Measurements from ENCODE around the gene CYP2U1.
"Not testable (repeated sequence)": the region's sequence is repeated elsewhere in the genome, so short reads cannot be mapped to it uniquely, and the experiment has no call there.

Gene CYP2U1

DNA sequence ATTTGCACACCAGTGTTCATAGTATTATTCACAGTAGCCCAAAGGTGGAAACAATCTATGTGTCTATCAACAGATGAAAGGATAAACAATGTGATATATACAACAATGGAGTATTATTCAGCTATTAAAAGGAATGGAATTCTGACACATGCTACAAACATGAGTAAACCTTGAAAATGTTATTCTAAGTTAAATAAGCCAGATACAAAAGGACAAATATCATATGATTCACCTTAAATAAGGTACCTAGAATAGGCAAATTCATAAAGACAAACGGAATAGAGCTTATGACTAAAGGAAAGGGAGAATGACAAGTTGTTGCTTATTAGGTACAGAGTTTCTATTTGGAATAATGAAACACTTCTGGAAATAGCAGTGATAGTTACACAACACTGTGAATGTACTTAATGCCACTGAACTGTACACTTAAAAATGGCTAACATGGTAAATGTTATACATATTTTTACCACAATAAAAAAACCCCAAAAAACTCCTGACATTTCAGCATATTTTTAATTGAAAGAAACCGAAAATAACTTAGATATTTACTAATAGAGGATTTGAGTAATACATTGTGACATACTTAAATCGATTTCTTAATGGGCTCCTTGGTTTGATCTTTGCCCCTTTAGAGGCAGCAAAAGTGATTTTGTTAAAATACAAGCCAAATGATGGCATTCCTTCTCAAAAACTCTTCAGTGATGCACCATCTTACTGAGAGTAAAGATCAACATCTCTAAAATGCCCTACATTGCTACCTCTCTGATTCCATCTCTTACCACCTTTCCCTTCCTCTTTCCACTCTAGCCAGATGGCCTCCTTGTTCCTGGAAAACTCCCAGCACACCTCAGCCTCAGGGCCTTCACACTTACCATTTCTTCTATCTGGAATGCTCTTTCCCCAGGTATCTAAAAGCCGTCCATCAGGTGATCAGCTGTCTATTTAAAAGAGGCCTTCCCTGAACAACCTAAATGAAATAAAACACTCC is 8.6 kb upstream of the CYP2U1 start:
- DNase-seq: no peak

DNA sequence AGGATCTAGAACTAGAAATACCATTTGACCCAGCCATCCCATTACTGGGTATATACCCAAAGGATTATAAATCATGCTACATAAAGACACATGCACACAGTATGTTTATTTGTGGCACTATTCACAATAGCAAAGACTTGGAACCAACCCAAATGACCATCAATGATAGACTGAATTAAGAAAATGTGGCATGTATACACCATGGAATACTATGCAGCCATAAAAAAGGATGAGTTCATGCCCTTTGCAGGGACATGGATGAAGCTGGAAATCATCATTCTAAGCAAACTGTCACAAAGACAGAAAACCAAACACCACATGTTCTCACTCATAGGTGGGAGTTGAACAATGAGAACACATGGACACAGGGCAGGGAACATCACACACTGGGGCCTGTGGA is 5.6 kb upstream of the CYP2U1 start:
- not testable (repeated sequence) for DNase-seq

DNA sequence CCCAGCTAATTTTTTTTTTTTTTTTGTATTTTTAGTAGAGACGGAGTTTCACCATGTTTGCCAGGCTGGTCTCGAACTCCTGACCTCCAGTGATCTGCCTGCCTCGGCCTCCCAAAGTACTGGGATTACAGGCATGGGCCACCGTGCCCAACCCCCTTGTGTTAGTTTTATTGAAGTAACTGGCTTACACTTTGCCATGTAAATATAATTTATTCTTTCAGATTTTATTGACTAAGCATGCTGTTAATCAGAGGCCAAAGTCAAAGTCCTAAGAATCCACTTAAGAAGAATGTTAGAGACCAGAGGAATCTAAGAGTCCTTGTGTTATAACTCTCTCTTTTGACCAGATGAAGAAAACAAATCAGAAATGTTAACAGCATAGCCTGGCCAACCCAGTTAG is 4.5 kb upstream of the CYP2U1 start:
- DNase-seq: not testable (repeated sequence)

DNA sequence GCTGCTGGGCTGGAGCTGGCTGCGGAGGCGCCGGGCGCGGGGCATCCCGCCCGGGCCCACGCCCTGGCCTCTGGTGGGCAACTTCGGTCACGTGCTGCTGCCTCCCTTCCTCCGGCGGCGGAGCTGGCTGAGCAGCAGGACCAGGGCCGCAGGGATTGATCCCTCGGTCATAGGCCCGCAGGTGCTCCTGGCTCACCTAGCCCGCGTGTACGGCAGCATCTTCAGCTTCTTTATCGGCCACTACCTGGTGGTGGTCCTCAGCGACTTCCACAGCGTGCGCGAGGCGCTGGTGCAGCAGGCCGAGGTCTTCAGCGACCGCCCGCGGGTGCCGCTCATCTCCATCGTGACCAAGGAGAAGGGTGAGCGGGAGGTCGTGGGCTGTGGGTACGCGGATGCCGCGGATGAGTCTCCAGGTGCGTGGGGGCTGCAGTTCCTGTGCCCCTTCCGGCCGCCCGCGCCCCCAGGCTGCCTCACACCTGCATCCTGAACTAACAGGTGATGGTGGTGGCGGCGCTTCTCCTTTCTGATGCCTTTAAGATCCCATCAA is 499 bp downstream of the CYP2U1 start:
- DNase-seq: peak; percentile 24

DNA sequence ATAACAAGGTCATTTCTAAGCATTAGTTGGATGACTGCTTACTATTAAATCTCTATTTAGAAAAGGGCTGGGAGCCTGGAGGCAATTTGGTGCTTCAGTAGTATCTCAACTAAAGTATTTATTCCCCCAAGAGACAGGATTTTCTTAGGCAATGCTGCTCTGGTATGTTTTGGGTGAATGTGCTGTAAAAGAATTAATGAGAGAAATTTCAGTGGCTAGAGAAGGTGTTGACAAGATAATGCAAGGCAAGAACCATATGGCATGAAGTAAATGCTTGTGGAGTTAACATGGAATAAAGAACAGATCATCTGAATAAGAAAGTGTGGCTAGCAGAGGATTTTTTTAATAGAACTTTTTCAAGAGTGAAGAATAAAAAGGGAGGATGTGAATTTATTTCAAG is 3.9 kb downstream of the CYP2U1 start:
- DNase-seq: no peak

DNA sequence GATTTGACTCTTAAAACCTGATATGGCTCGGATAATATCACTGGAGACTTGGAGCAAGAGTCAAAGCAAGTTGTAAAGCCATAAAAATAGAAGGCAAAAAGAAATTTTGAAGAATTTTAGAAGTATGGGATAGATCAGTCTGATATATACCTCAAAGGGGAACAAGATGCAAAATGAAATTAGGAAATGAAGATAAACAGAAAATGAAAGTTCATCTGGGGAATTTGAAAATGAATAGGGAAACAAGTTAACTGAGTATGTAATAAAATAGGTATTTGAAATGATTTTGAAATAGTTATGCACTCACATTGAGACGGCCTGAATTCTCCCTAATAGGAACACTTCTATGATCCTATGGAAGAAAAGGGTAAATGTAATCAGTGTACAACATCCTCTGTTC is 5.7 kb downstream of the CYP2U1 start:
- no peak for DNase-seq

DNA sequence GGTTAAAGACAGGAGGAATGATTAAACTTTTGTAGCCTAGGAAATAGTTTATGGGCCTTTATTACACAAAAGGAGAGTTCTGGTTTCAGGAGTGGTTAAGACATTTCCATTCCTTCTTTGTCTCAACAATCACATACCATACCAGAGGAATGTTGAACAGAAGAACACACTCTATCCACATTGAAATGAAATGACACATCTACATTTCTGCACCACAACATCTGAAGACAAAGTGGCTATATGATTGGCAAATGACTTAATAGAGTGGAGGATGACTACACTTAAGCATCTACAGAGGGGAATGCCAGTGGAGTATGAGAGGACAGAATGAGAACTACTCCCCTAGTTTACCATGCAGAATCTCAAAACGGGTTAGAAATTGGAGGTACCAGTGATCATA is 8.0 kb downstream of the CYP2U1 start:
- DNase-seq: no peak

DNA sequence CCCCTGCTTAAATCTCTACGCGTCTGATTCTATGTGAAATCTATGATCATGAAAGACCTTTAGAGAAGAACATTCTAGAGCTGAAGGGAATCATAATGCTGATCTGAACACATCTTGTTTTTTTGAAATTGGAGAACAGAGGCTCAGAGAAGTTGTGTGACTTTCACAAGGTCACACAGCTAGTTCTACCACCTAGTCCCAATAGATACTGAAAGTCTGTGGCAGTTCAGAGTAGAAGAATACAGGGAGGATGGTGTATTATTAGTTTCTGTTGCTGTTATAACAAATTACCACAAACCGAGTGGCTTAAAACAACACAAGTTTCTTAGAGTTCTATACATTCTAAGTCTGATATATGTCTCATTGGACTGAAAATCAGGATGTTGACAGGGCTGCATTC is 14.5 kb downstream of the CYP2U1 start:
- DNase-seq: no peak

DNA sequence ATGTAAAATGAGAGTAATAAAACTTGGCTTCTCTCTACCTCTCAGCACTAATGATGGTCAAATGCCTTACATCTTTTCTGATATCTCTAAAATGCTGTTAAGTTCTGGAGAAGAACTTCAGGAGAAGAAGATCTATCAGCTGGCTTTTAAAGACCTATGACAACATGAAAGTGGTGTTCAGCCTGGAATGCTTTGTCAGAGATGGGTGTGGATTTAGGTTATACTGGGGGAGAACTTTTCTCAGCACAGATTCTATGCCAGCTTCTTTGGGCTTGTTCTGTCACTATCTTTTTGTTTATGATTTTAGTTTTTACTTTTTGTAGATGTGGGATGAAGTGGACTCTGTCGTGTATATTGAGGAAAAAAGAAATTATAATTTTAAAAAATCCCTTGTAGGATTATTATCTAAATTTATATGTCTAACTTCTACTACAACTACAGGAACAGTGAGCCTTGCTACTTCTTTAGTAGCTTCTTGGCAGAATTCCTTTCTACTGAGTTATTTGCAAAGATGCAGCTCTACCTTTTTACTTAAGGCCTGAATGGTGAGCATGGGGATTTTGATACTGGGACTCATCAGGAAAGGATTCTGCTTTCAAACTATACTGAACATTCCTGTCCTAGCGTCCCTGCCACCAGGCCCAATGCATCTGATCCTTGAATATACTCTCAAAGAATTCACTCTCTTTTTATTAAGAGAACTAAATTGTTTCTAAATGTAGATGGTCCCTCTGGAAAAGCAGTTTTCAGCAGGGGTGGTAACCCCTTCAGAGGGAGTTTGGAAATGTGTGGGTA is 19.6 kb downstream of the CYP2U1 start:
- no peak for DNase-seq

DNA sequence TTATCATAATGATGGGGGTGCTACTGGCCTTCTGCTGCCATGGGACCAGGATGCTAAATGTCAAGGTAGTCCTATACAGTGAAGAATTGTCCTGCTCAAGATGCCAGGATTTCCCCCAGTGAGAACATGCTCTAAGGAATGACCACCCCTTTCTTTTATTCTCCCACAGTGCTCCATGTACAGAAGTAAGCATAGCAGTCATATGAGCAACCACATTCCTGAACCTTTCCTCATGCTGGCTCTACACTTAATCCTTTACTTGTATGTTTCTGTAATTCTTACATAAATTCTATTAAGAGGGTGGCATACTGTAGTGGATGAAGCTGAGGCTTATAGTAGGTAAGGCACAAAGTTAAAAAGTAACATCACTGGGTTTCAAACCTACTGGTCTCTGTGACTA is 20.2 kb downstream of the CYP2U1 start:
- DNase-seq: no peak

DNA sequence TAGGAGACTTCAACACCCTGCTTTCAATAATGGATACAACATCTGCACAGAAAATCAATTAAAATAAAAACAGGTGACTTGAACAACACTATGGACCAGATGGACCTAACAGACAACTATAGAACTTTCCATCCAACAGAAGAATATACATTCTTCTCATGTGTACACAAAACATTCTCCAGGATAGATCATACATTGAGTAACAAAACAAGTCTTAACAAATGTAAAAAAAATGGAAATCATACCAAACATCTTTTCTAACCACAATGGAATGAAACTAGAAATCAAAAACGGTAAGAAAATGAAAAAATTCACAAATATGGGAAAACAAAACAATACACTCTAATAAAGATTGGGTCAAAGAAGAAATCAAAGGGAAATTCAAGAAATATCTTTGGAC is 24.7 kb downstream of the CYP2U1 start:
- DNase-seq: no peak

DNA sequence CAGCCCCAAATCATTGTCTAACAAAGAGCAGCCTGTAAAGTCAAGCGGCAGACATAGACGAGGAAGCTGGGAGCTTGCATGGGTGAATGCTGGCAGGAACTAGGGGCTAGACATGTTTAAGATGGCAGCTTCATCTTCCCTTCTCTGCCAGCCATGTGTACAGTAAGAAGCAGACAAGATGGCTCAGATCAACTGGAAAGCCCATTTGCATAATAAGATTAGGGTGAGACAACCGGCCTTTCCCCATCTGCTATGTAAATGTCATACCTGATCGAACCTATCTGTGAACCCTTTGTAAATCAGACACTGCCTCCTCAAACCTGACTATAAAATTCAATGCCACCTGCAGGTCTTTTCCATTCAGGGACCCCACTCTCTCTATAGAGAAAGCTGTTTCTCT is 35.6 kb downstream of the CYP2U1 start:
- DNase-seq: no peak

DNA sequence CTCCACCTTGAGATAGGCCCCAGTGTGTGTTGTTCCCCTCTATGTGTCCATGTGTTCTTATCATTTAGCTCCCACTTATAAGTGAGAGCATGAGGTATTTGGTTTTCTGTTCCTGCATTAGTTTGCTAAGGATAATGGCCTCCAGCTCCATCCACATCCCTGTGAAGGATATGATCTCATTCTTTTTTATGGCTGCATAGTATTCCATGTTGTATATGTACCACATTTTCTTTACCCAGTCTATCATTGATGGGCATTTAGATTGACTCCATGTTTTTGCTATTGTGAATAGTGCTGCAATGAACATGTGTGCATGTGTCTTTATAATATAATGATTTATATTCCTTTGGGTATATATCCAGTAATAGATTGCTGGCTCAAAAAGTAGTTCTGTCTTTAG is 36.2 kb downstream of the CYP2U1 start:
- not testable (repeated sequence) for DNase-seq

DNA sequence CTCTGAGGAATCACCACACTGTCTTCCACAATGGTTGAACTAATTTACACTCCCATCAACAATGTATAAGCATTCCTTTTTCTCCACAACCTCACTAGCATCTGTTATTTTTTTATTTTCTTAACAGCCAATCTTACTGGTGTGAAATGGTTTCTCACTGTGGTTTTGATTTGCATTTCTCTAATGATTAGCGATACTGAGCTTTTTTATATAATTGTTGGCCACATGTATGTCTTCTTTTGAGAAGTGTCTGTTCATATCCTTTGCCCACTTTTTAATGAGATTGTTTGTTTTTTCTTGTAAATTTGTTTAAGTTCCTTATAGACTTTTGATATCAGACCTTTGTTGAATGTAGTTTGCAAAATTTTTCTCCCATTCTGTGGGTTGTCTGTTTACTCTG is 36.6 kb downstream of the CYP2U1 start:
- not testable (repeated sequence) for DNase-seq

DNA sequence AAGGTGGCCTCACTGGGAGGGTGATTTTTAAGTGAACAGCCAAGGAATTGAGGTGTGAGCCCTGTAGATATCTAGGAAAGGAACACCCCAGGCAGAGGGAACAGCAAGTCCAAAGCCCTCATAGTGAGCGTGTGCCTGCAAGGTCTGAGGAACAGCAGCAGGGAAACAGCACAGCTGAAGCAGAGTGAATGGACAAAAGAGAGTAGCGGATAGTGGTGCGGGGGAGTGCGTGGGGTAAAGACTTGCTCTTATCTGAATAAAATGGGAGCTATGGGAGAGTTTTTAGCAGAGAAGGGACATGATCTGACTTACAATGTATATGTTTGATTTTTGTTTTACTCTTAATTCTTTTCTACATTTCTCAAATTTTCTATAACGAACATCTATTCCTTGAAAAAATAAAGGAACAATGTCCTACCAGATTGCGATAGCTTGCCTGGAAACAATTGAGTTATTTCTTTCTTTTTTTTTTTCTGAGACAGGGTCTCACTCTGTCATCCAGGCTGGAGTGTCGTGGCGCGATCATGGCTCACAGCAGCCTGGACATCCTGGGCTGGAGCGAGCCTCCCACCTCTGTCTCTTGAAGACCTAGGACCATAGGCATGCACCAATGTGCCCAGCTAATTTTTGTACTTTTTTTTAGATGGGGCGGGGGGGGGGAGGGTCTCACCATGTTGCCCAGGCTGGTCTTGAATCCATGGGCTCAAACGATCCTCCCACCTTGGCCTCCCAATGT is 38.9 kb downstream of the CYP2U1 start:
- no peak for DNase-seq

DNA sequence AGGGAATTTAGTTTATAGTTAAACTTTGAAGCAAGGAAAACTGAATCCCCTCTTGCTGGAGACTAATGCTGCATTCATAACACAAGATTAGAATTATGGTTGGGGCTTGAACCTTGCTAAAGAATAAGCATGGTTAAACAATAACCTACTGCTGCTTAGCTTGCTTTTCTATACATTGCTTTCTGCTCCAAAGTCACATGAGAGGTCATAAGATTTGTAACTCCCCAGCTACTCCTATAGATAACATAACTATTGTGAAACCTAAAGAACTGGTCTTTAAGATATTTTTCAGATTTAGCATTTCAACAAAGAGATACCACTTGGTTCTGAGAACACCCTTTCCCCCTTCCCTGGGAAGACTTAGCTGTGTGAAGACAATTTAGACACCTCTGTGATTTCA is 41.3 kb downstream of the CYP2U1 start:
- DNase-seq: no peak

DNA sequence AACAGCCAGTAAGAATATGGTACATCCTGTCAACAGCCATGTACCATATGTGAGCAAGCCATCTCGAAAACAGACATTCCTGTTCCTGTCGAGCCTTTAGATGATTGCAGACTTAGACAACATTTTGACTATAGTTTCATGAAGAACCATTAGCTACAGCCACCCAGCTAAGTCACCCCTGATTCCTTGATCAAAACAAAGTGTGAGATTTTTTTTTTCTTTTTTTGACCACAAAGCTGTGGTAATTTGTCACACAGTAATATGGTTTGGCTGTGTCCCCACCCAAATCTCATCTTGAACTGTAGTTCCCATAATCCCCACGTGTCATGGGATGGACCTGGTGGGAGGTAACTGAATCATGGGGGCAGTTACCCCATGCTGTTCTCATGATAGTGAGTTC is 43.2 kb downstream of the CYP2U1 start:
- DNase-seq: no peak

DNA sequence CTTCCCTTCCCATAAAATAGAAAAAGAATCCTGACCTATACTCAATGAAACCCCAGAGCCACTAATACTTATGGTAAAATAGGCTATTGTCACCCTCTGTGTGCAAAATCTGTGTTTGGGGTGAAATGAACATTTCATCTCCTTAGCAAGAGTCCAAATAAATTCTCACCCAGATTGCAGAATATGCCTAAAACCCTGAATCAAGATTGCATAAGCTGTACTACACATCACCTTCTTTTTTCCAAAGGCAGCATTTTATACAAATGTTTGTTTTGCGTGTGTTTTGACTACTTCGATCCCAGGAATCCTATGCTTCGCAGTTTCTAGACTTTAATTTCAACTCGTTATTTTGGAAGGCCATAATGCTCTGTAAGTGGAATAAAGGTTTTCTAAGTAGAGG is 46.1 kb downstream of the CYP2U1 start:
- no peak for DNase-seq

DNA sequence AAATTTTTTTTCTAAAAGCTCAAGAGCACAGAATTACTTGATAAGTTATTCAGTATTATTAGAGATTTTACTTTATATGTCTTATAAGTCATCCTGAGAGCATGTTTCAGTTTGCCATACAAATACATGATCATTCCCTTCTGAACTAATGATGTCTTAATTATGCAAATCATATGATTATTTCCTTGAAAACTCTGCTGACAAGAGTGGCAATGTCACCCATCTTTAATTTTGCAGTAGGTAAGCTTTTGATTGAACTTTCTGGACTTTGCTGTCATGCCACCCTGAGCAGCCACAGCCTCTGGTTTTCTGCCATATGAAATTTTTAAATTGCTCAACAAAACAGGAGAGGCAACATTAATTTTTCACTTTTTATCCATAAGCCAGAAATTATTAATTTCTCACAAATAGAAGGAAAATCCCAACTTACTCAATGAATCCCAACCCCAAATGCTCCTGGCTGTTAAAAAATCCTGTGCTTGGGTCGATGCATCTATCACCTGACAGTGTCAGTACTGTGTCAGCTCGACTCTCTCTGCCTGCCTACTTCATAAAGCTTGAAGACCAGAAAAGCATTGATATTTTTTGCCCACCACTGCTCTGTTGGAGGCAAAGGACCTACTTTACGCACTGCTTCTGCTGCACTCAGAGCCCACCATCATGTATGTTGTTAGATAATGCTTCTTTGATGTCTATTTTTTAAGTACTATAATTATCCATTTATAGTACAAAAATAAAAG is 46.8 kb downstream of the CYP2U1 start:
- DNase-seq: no peak

DNA sequence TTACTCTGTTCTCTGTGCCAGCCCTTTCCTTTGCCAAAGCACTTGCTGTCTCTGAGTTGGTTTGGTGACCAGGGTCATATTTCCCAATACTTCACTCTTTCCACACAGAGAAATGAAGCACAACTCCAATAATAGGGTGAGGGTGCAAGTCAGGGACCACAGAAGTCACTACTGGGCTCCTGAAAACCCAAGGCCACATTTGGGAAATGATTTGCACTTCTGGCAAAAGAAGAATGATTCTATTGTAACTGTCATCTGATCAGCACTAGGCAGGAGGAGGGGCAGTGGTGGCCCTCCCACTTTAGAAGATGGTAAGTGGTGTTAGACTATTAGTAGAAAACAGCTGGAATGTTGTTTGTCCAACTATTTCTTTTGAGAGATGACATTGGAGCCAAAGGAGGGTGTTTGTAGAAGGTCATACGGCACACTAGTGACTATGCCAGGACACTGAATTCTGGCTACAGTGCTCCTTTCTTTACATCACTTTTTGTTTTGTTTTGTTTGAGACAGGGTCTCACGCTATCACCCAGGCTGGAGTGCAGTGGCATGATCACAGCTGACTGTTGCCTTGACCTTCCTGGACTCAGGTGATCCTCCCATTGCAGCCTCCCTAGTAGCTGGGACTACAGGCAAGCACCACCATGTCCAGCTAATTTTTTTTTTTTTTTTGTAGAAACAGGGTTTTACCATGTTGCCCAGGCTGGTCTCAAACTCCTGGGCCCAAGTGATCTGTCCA is 47.5 kb downstream of the CYP2U1 start:
- no peak for DNase-seq

DNA sequence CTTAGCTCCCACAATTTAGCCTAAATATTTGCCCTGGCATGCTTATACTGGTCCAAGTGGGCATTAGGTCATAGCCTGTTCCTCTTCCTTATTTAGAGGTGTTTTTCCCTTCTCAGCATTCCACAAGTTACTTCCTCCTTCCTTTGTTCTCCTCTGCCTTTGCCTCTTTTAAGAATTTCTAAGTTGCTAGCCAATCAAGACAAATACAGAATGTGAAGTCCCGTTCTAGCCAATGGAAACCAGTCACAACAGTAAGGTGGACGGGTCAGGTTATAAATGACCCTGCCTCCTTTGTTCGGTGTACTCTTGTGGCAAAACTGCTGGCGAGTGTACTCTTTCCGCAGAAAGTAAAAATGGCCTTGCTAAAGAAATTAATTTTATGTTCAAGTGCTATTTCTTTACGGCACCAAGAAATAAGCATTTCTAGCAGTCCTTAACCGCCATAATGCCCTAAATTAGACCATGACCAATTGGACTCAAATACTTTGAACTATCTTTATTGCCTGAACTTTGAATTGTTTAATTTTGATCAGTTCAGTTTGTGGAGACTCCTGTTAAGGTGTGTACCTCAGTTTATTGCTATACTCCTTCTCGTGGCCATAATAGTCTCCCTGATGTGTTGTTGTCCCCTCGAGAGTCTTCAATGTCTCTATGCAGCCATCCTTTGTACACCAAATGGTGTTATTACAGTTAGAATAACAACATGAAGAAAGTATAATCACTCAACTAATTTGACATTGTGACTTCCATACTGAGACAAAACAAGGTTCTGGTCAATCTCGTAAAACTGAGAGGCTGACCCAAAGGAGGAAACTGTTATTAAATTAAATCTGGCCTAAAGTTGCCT is 56.8 kb downstream of the CYP2U1 start:
- DNase-seq: no peak
